Measurements from ENCODE around the gene RYR3. TPM values are rescaled to one million over a fixed set of nuclear protein-coding genes. Genes with fewer than 3 reads are reported as not detected.

The RYR3 gene
- 10 to 100 TPM in 3 of 4 donors, 1 to 10 TPM in 1; 9.1 to 64.0 (median 30.4) TPM for total RNA-seq

DNA sequence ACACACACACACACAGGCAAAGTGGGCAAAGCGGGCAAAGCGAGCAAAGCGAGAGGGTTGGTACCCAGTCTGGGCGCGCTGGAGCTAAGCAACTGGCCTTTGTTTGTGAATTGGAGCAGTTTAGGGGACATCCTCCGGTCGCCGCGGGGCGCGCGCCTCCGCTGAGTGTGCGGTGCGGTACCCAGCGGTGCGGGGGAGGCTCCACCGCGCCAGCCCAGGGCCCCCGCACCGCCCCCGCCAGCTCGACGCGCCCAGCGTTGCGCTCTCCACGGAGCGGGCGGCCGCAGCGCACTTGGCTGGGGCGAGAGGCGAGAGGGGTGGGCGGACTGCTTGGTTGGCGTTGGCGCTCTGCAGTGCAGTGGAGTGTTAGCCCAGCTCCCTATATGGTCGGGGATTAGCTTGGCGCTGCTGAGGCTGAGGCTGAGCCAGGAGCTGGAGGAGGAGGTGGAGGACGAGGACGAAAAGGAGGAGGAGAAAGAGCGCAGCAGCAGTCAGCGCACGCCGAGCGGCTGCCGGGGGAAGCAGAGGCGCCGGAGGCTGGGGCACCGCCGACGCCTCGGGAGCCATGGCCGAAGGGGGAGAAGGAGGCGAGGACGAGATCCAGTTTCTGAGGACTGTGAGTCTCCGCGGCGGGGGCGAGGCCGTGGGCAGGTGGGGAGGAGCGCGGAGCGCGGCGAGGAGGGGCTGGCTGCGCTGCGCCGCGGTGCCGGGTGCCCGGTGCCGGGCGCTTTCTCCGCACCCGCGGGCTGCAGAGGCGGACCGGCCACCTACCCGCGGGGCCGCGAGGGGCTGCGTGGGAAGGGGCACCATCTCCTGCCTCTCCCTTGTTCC is at the start of gene RYR3:
Gene RYR3 (plus strand): TSS at position 487 of the 831 bp plus-strand sequence. CDS start 79 bp downstream, at position 566.
- Histone ChIP-seq H3K36me3 (no peaks in the 10 kb centered on the region), H3K4me3 (peak within 1 kb of the TSS; percentile 45 to 72), H3K4me1 (no peaks in the 10 kb centered on the region), H3K27ac (peak within 1 kb of the TSS; percentile 77 to 85), H3K9me3 (no peaks in the 10 kb centered on the region), H3K27me3 (no peaks in the 10 kb centered on the region)
- intact Hi-C loops (cut with DNase I; ENCODE audit: low total_unique reads): loop anchor here (10.0 kb wide), 1 partner anchor 394 kb away; no protein-coding TSS in a partner anchor
- peak; percentile 51 to 57 for DNase-seq
- peak in 1 of 2 donors; percentile 6 for TF ChIP-seq POLR2A (IDR thresholded peaks at IDR 0.05)
- TF ChIP-seq, protein P1, sequence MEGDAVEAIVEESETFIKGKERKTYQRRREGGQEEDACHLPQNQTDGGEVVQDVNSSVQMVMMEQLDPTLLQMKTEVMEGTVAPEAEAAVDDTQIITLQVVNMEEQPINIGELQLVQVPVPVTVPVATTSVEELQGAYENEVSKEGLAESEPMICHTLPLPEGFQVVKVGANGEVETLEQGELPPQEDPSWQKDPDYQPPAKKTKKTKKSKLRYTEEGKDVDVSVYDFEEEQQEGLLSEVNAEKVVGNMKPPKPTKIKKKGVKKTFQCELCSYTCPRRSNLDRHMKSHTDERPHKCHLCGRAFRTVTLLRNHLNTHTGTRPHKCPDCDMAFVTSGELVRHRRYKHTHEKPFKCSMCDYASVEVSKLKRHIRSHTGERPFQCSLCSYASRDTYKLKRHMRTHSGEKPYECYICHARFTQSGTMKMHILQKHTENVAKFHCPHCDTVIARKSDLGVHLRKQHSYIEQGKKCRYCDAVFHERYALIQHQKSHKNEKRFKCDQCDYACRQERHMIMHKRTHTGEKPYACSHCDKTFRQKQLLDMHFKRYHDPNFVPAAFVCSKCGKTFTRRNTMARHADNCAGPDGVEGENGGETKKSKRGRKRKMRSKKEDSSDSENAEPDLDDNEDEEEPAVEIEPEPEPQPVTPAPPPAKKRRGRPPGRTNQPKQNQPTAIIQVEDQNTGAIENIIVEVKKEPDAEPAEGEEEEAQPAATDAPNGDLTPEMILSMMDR (IDR thresholded peaks at IDR 0.05): no peak

DNA sequence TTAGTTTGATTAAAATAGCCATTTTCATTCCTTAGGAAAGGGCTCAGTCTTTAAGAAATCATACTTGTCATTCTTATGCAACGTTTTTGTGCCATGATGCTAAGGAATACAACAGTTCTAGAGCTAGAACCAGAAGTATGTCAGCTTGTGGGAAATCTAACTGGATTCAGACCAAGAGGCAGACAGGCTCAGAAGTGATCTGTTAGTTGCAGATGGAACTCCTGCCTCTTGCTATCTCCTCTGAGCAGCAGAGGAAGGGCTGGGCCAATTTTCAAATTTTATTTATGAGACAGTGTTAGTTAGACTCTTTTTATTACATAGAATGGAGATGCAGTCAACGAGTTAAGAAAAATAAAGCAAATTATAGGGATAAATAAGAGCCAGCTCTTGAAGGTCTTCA is 48.5 kb upstream of the RYR3 start:
- H3K36me3 ChIP-seq: no peaks in the 10 kb centered on the region
- no peaks in the 10 kb centered on the region for H3K27me3 ChIP-seq
- TF ChIP-seq POLR2A (IDR thresholded peaks at IDR 0.05): no peak
- TF ChIP-seq, protein P1 (IDR thresholded peaks at IDR 0.05): no peak
- no peak overlapping the region for H3K27ac ChIP-seq
- intact Hi-C loops (cut with DNase I; ENCODE audit: low total_unique reads): no loop called here
- no peaks in the 10 kb centered on the region for H3K9me3 ChIP-seq
- no peak for DNase-seq
- no peaks in the 10 kb centered on the region for H3K4me1 ChIP-seq
- H3K4me3 ChIP-seq: no peak overlapping the region

- no peak overlapping the region for H3K4me3 ChIP-seq
- TF ChIP-seq, protein P1 (IDR thresholded peaks at IDR 0.05): no peak
- no peak for TF ChIP-seq POLR2A (IDR thresholded peaks at IDR 0.05)
- no peaks in the 10 kb centered on the region for H3K9me3 ChIP-seq
- intact Hi-C loops (cut with DNase I; ENCODE audit: low total_unique reads): no loop called here
- DNase-seq: no peak
- H3K4me1 ChIP-seq: no peaks in the 10 kb centered on the region
- no peak overlapping the region for H3K27ac ChIP-seq
- H3K27me3 ChIP-seq: no peaks in the 10 kb centered on the region
- no peaks in the 10 kb centered on the region for H3K36me3 ChIP-seq
Observed at GRCh38 chr15:33277689-33278088, 33.1 kb upstream of the RYR3 start.

DNA sequence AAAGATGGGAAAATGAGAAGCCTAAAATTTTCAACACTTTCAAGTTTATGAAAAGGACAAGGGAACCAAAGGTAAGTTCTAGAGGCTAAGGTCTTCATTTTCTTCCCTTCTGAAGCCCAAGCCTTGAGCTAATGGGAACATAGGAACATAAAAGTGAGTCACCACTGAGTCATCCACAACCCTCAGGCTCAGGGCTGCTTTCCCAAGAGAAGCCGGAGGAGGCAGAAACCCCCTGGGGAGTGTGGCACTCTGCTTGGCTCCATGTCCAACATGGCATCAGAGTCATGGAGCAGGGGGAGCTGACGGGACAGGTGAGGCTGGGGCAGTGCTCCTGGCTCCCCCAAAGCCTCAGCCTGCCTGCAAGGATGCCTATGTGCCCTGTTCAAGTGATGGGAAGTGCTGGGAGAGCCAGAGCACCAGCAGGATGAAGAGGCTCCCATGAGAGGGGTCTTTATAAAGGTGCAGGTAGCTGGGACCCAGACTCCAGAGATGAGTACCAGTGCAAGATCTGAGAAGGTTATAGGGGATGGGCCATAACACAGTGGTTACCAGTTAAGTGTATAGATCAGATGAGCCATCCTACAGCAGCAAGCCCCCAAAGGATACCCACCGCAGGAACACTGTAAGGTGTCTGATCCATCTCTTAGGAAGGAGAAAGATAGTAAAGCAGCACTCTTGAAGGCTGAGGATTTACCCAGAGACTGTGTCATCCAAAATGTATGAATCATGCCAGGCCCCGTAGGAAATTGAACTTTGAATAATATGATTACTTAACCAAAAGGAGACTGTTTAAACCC is 31.8 kb upstream of the RYR3 start:
- intact Hi-C loops (cut with DNase I; ENCODE audit: low total_unique reads): no loop called here

More for the DNA sequence above, 31.8 kb upstream of the RYR3 start:
- Histone ChIP-seq H3K27me3 (no peaks in the 10 kb centered on the region), H3K4me3 (no peak overlapping the region), H3K36me3 (no peaks in the 10 kb centered on the region), H3K27ac (no peak overlapping the region), H3K9me3 (no peaks in the 10 kb centered on the region), H3K4me1 (no peaks in the 10 kb centered on the region)
- TF ChIP-seq, protein P1 (IDR thresholded peaks at IDR 0.05): no peak
- no peak for TF ChIP-seq POLR2A (IDR thresholded peaks at IDR 0.05)
- DNase-seq: no peak
